Measurements from ENCODE around the gene FMN1.
A peak's percentile ranks its signal among the peaks of the same experiment; 100 is the strongest.

Gene FMN1

DNA sequence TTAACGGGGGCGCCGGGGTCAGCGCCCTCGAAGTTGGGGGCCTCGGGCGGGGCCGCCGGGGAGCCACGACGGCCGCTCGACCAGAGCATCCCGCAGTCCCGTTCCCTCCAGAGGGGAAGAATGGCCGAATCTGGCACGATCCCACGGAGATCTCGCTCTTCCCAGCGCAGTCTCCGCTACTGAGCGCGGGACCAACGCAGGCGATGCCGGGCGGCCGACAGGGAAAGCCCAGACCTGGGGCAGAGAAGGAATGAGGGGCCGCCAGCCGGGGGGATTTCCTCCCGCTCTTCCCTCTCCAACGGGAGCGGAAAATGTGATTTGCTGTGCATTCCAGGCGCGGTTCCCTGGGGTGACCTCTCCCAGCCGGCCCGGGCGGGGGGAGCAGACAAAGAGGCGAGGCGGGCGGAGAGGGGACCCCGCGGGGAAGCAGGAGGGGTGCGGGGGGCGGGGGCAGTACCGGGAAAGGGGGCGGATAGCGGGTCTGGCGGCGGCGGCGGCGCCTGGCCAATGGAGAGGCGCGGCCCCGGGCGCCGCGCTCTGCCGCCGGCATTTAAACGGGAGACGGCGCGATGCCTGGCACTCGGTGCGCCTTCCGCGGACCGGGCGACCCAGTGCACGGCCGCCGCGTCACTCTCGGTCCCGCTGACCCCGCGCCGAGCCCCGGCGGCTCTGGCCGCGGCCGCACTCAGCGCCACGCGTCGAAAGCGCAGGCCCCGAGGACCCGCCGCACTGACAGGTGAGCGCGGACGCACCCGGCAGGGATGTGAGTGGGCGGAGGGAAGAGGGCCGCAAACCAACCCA is 476.9 kb downstream of the FMN1 start, which contains the start of gene GREM1:
Gene GREM1, plus strand, starts transcription at position 579 of the 801 bp plus-strand sequence. CDS start 12,687 bp downstream, outside the sequence.
- peak; percentile 95 for DNase-seq

DNA sequence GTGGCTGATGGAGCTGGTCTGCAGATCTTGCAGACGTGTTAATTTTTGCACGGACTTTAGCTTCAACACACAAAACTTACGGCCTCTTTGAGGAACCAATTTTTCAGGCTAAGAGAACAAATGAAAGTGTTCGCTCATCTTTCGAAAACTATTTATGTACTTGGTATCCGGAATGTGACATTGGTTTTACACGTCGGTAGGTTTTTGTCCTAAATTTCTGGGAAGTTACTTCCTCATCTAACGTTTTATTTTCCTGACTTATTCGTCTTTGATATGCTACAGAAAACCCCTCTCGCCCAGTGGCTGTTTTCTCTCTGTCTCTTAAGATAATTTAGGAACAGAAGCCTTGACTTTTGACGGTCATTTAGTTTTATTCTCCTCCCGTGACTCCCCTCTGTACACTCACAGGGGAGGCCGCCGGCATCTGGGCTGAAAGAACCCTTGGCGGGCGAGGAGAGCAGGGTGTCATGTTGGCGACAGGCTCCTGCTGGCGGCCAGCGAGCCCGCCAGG is 477.5 kb downstream of the FMN1 start:
- DNase-seq = no peak

DNA sequence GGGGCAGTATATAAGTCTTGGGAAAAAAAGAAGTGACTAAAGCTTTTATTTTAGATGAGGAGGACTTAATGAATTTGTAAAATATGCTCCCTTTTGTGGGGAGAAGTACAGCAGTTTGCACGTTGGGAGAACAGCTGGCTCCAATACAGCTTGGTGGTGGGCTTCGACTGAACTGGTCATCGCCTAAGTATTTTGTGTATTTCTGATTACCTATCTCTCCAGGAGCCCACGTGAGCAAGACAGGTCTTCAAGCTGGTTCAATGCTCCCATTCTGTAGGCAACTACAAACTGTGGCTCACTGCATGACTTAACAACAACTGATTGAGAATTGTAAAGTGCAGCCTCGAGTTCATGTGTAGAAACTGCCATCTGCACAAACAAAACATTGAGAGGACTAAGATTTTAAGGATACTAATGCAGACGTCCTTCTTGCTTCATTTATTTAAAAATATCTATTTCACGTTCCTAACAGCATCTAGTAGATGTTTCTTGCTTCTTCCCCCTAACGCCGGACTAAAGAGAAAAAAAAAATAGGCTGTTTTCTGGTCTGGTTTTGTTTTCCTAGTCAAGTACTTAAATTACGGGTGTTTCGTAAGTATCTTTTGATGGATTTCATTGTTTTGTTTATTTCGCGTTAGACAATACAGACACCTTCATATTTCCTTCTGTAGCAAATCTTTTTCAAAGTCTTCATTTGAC is 478.1 kb downstream of the FMN1 start:
- no peak for DNase-seq

All from fibroblast of skin of scalp (primary cell).